Neuron (in vitro differentiated cells): ENCODE measurements around the gene ZCCHC14.
"Not testable (repeated sequence)": the region's sequence is repeated elsewhere in the genome, so short reads cannot be mapped to it uniquely, and the experiment has no call there.

ENCODE experiments used
- H2AFZ ChIP-seq: one replicate; pipeline ENCODE4 v1.6.1; 2013; ENCODE audit warnings: low read depth, mild to moderate bottlenecking, inconsistent platforms, low read length, moderate library complexity
- H3K27me3 ChIP-seq: one replicate; pipeline ENCODE4 v1.6.1; 2013; ENCODE audit warnings: low read length; ENCODE audit not compliant: insufficient read depth
- H3K36me3 ChIP-seq: one replicate; pipeline ENCODE4 v1.6.1; 2013; ENCODE audit warnings: low read length; ENCODE audit not compliant: insufficient read depth
- H3K4me1 ChIP-seq: one replicate; pipeline ENCODE4 v1.6.1; 2013; ENCODE audit warnings: low read length; ENCODE audit not compliant: insufficient read depth
- H3K4me3 ChIP-seq: 2 replicates; pipeline ENCODE4 v1.5.1; 2013; ENCODE audit warnings: mild to moderate bottlenecking, low read length, moderate library complexity
- H3K9me3 ChIP-seq: one replicate; pipeline ENCODE4 v1.6.1; 2013; ENCODE audit warnings: low read length

Gene ZCCHC14

GRCh38 chr16:87498324-87499188 lies 5.7 kb upstream of the ZCCHC14 start:
- no peaks in the 10 kb centered on the region for H3K4me1 ChIP-seq

GRCh38 chr16:87497767-87498290 lies 5.0 kb upstream of the ZCCHC14 start:
- H3K27me3 ChIP-seq, H2AFZ ChIP-seq, H3K9me3 ChIP-seq, H3K4me1 ChIP-seq, H3K4me3 ChIP-seq, H3K36me3 ChIP-seq: not testable (repeated sequence)

More at GRCh38 chr16:87498324-87499188, 5.7 kb upstream of the ZCCHC14 start:
- H3K27me3 ChIP-seq, result no peaks in the 10 kb centered on the region
- H2AFZ ChIP-seq, result no peak overlapping the region
- H3K9me3 ChIP-seq, result no peaks in the 10 kb centered on the region
- H3K36me3 ChIP-seq, result no peaks in the 10 kb centered on the region
- no peak overlapping the region for H3K4me3 ChIP-seq

- not testable (repeated sequence) for H3K9me3 ChIP-seq, H3K27me3 ChIP-seq, H3K4me1 ChIP-seq
Observed at GRCh38 chr16:87497023-87497766, 4.4 kb upstream of the ZCCHC14 start.

GRCh38 chr16:87496447-87496801 lies 3.6 kb upstream of the ZCCHC14 start:
- no peaks in the 10 kb centered on the region for H3K36me3 ChIP-seq
- H3K4me3 ChIP-seq, result no peak overlapping the region
- H3K4me1 ChIP-seq, result peaks cover 9% of the 10 kb centered on the region
- no peak overlapping the region for H2AFZ ChIP-seq
- H3K9me3 ChIP-seq, result no peaks in the 10 kb centered on the region
- H3K27me3 ChIP-seq, result no peaks in the 10 kb centered on the region

More at GRCh38 chr16:87497023-87497766, 4.4 kb upstream of the ZCCHC14 start:
- not testable (repeated sequence) for H3K36me3 ChIP-seq, H2AFZ ChIP-seq, H3K4me3 ChIP-seq

- H3K36me3 ChIP-seq, result no peaks in the 10 kb centered on the region
- no peaks in the 10 kb centered on the region for H3K27me3 ChIP-seq
- H3K4me3 ChIP-seq, result no peak overlapping the region
- no peaks in the 10 kb centered on the region for H3K9me3 ChIP-seq
- peaks cover 15% of the 10 kb centered on the region for H3K4me1 ChIP-seq
- no peak overlapping the region for H2AFZ ChIP-seq
Observed at GRCh38 chr16:87495578-87496446, 3.0 kb upstream of the ZCCHC14 start.

GRCh38 chr16:87493608-87494280 lies 920 bp upstream of the ZCCHC14 start:
- Histone ChIP-seq H3K9me3 (no peaks in the 10 kb centered on the region), H3K4me1 (peaks cover 34% of the 10 kb centered on the region), H3K4me3 (peak overlapping the region; percentile 56), H2AFZ (peak overlapping the region; percentile 80), H3K36me3 (no peaks in the 10 kb centered on the region), H3K27me3 (no peaks in the 10 kb centered on the region)

- Histone ChIP-seq H2AFZ (no peak overlapping the region), H3K36me3 (no peaks in the 10 kb centered on the region), H3K4me1 (peaks cover 44% of the 10 kb centered on the region), H3K4me3 (peak overlapping the region; percentile 61), H3K9me3 (no peaks in the 10 kb centered on the region), H3K27me3 (no peaks in the 10 kb centered on the region)
Observed at GRCh38 chr16:87492291-87492630, 563 bp downstream of the ZCCHC14 start.

GRCh38 chr16:87491522-87492290 lies 1.1 kb downstream of the ZCCHC14 start:
- H3K4me3 ChIP-seq, result peak overlapping the region; percentile 61
- H2AFZ ChIP-seq, result no peak overlapping the region
- peaks cover 49% of the 10 kb centered on the region for H3K4me1 ChIP-seq
- H3K36me3 ChIP-seq, result no peaks in the 10 kb centered on the region
- no peaks in the 10 kb centered on the region for H3K9me3 ChIP-seq
- H3K27me3 ChIP-seq, result no peaks in the 10 kb centered on the region

GRCh38 chr16:87490799-87491521 lies 1.9 kb downstream of the ZCCHC14 start:
- peak overlapping the region; percentile 61 for H3K4me3 ChIP-seq
- peaks cover 51% of the 10 kb centered on the region for H3K4me1 ChIP-seq
- H3K27me3 ChIP-seq, result not testable (repeated sequence)

GRCh38 chr16:87490096-87490798 lies 2.6 kb downstream of the ZCCHC14 start:
- no peaks in the 10 kb centered on the region for H3K9me3 ChIP-seq
- peaks cover 51% of the 10 kb centered on the region for H3K4me1 ChIP-seq
- H3K4me3 ChIP-seq, result peak overlapping the region; percentile 61
- H3K36me3 ChIP-seq, result no peaks in the 10 kb centered on the region
- H3K27me3 ChIP-seq, result no peaks in the 10 kb centered on the region
- no peak overlapping the region for H2AFZ ChIP-seq

More at GRCh38 chr16:87490799-87491521, 1.9 kb downstream of the ZCCHC14 start:
- not testable (repeated sequence) for H3K9me3 ChIP-seq, H3K36me3 ChIP-seq, H2AFZ ChIP-seq

- H3K9me3 ChIP-seq, result no peaks in the 10 kb centered on the region
- H3K27me3 ChIP-seq, result no peaks in the 10 kb centered on the region
- peak overlapping the region; percentile 61 for H3K4me3 ChIP-seq
- peaks cover 1% of the 10 kb centered on the region for H3K36me3 ChIP-seq
- no peak overlapping the region for H2AFZ ChIP-seq
- peaks cover 51% of the 10 kb centered on the region for H3K4me1 ChIP-seq
Observed at GRCh38 chr16:87489434-87490045, 3.3 kb downstream of the ZCCHC14 start.
